Measurements from ENCODE around the gene AP1B1. TPM values are rescaled to one million over a fixed set of nuclear protein-coding genes. Genes with fewer than 3 reads are reported as not detected.

Gene AP1B1
- total RNA-seq, 1 experiment from 2014 or later: 101 TPM

DNA sequence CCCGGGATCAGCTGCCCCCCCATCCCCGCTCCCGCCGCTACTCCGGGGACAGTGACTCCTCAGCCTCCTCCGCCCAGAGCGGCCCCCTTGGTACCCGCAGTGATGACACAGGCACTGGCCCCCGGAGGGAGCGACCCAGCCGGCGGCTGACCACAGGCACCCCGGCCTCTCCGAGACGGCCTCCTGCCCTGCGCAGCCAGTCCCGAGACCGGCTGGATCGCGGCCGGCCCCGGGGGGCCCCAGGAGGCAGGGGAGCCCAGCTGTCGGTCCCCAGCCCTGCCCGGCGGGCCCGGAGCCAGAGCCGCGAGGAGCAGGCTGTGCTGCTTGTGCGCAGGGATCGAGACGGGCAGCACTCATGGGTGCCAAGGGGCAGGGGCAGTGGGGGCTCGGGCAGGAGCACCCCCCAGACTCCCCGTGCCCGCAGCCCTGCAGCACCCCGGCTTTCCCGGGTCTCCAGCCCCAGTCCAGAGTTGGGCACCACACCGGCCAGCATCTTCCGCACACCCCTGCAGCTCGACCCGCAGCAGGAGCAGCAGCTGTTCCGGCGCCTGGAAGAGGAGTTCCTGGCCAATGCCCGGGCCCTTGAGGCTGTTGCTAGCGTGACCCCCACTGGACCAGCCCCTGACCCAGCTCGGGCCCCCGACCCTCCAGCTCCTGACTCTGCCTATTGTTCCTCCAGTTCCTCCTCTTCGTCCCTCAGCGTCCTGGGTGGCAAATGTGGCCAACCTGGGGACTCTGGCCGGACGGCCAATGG, 76.7 kb downstream of the AP1B1 start:
- DNase-seq: peak in 1 of 2 experiments; percentile 34
- H3K36me3 Mint-ChIP-seq (ENCODE audit: insufficient read depth, unreplicated experiment): peaks cover 14% of the 10 kb centered on the region
- H3K36me3 ChIP-seq (ENCODE audit: control insufficient read depth, insufficient read depth, low read length): 0 out of 2 replicates have a peak, but pooled peaks cover 1% of the 10 kb centered on the region
- intact Hi-C loops (cut with micrococcal nuclease; ENCODE audit: unreplicated experiment): no loop called here
- no peak overlapping the region for H3K4me3 ChIP-seq (ENCODE audit: low read depth, low read length)
- no peak overlapping the region for H3K27ac Mint-ChIP-seq (ENCODE audit: unreplicated experiment)
- H3K4me3 Mint-ChIP-seq (ENCODE audit: unreplicated experiment): no peak overlapping the region
- H3K27me3 Mint-ChIP-seq (ENCODE audit: insufficient read depth, unreplicated experiment): peaks cover 12% of the 10 kb centered on the region
- BruUV-seq (replicated peaks): no TSS peak
- CTCF ChIA-PET: no interaction called here
- peaks cover 12% of the 10 kb centered on the region for H3K4me1 Mint-ChIP-seq (ENCODE audit: low read depth, unreplicated experiment)
- H3K27me3 ChIP-seq (replicated peaks; ENCODE audit: control insufficient read depth, insufficient read depth, low read length): no peaks in the 10 kb centered on the region; the same call in none of the 2 replicates
- no peaks in the 10 kb centered on the region for H3K9me3 ChIP-seq
- H3K9me3 Mint-ChIP-seq (ENCODE audit: unreplicated experiment): no peaks in the 10 kb centered on the region
- POLR2A ChIA-PET: no interaction called here
- TF ChIP-seq, protein P1, sequence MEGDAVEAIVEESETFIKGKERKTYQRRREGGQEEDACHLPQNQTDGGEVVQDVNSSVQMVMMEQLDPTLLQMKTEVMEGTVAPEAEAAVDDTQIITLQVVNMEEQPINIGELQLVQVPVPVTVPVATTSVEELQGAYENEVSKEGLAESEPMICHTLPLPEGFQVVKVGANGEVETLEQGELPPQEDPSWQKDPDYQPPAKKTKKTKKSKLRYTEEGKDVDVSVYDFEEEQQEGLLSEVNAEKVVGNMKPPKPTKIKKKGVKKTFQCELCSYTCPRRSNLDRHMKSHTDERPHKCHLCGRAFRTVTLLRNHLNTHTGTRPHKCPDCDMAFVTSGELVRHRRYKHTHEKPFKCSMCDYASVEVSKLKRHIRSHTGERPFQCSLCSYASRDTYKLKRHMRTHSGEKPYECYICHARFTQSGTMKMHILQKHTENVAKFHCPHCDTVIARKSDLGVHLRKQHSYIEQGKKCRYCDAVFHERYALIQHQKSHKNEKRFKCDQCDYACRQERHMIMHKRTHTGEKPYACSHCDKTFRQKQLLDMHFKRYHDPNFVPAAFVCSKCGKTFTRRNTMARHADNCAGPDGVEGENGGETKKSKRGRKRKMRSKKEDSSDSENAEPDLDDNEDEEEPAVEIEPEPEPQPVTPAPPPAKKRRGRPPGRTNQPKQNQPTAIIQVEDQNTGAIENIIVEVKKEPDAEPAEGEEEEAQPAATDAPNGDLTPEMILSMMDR (IDR thresholded peaks at IDR 0.05; ENCODE audit: insufficient read depth in 1 of 2, low read depth in 1 of 2, low read length in 1 of 2, severe bottlenecking in 1 of 2, unreplicated experiment in 1 of 2): no peak
- H3K4me1 ChIP-seq: peaks cover 36% of the 10 kb centered on the region

DNA sequence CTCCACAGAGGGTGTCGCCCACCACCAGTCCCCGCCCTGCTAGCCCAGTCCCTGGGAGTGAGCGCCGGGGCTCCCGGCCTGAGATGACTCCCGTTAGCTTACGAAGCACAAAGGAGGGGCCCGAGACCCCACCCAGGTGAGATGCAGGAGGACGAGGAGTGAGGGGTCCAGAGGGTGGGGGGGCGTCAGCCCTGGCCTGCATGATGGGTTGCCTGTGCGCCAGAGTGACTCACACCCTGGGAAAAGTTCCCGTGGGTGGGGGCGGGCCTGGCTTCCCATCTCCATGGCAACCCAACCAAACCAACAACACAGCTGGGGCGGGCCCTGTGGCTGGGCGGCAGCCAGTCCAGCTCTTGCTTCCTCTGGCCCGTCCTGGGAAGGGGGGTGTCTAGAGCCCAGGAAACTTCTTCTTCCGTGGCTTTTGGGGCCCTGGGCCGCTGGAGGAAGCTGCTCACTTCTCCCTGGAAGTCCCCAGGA, 77.5 kb downstream of the AP1B1 start:
- Mint-ChIP-seq H3K4me1 (ENCODE audit: low read depth, unreplicated experiment) (peaks cover 12% of the 10 kb centered on the region), H3K27ac (ENCODE audit: unreplicated experiment) (no peak overlapping the region), H3K36me3 (ENCODE audit: insufficient read depth, unreplicated experiment) (peaks cover 20% of the 10 kb centered on the region), H3K4me3 (ENCODE audit: unreplicated experiment) (no peak overlapping the region), H3K27me3 (ENCODE audit: insufficient read depth, unreplicated experiment) (peaks cover 9% of the 10 kb centered on the region), H3K9me3 (ENCODE audit: unreplicated experiment) (no peaks in the 10 kb centered on the region)
- DNase-seq: peak; percentile 79 to 83
- Histone ChIP-seq H3K4me3 (ENCODE audit: low read depth, low read length) (no peak overlapping the region), H3K27me3 (replicated peaks; ENCODE audit: control insufficient read depth, insufficient read depth, low read length) (no peaks in the 10 kb centered on the region; the same call in 1 of the 2 replicates), H3K4me1 (peaks cover 36% of the 10 kb centered on the region), H3K36me3 (ENCODE audit: control insufficient read depth, insufficient read depth, low read length) (0 out of 2 replicates have a peak, but pooled peaks cover 1% of the 10 kb centered on the region), H3K9me3 (no peaks in the 10 kb centered on the region)
- intact Hi-C loops (cut with micrococcal nuclease; ENCODE audit: unreplicated experiment): no loop called here
- POLR2A ChIA-PET: no interaction called here
- CTCF ChIA-PET: no interaction called here
- TF ChIP-seq, protein P1 (IDR thresholded peaks at IDR 0.05; ENCODE audit: insufficient read depth in 1 of 2, low read depth in 1 of 2, low read length in 1 of 2, severe bottlenecking in 1 of 2, unreplicated experiment in 1 of 2): no peak
- BruUV-seq (replicated peaks): no TSS peak

DNA sequence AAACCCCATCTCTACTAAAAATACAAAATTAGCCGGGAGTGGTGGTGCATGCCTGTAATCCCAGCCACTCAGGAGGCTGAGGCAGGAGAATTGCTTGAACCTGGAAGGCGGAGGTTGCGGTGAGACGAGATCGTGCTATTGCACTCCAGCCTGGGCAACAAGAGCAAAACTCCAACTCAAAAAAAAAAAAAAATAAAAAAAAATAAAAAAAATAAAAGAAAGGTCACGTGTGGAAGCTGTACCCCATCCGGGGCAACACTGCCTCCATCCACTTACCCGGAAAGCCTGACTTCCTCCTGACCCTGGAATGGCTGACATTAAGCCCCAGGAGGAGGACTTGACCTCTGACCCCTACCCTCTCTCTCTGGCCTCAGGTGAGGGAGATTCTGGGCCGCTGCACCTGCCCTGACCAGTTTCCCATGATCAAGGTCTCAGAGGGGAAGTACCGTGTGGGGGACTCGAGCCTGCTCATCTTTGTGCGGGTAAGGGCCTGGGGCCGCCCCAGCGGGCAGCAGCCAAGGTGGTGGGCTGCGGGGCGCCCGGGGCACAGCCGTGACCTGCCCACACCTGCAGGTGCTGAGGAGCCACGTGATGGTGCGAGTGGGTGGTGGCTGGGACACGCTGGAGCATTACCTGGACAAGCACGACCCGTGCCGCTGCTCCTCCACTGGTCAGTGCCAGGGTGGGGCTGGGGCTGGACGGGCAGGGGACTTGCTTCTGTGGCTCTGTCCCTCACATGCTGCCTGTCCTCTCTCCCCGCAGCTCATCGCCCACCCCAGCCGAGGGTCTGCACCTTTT, 78.1 kb downstream of the AP1B1 start:
- POLR2A ChIA-PET: no interaction called here
- Mint-ChIP-seq H3K4me1 (ENCODE audit: low read depth, unreplicated experiment) (peaks cover 12% of the 10 kb centered on the region), H3K9me3 (ENCODE audit: unreplicated experiment) (no peaks in the 10 kb centered on the region), H3K36me3 (ENCODE audit: insufficient read depth, unreplicated experiment) (peaks cover 23% of the 10 kb centered on the region), H3K27me3 (ENCODE audit: insufficient read depth, unreplicated experiment) (peaks cover 9% of the 10 kb centered on the region), H3K27ac (ENCODE audit: unreplicated experiment) (no peak overlapping the region), H3K4me3 (ENCODE audit: unreplicated experiment) (no peak overlapping the region)
- intact Hi-C loops (cut with micrococcal nuclease; ENCODE audit: unreplicated experiment): no loop called here
- Histone ChIP-seq H3K9me3 (no peaks in the 10 kb centered on the region), H3K36me3 (ENCODE audit: control insufficient read depth, insufficient read depth, low read length) (0 out of 2 replicates have a peak, but pooled peaks cover 1% of the 10 kb centered on the region), H3K4me3 (ENCODE audit: low read depth, low read length) (no peak overlapping the region), H3K4me1 (peaks cover 36% of the 10 kb centered on the region), H3K27me3 (replicated peaks; ENCODE audit: control insufficient read depth, insufficient read depth, low read length) (no peaks in the 10 kb centered on the region; the same call in 1 of the 2 replicates)
- CTCF ChIA-PET: no interaction called here
- no TSS peak for BruUV-seq (replicated peaks)
- TF ChIP-seq, protein P1 (IDR thresholded peaks at IDR 0.05; ENCODE audit: insufficient read depth in 1 of 2, low read depth in 1 of 2, low read length in 1 of 2, severe bottlenecking in 1 of 2, unreplicated experiment in 1 of 2): no peak
- DNase-seq: peak; percentile 35 to 53
